Retinal pigment epithelial cell (primary cell): ENCODE data around the gene PIK3R5.

Experiments used
- DNase-seq: peaks from one replicate; pipeline ENCODE4 v3.0.0-alpha.2; 2010; ENCODE audit warnings: low read depth
- H3K4me3 ChIP-seq: 2 replicates; pipeline ENCODE4 v1.5.1; 2011; ENCODE audit warnings: mild to moderate bottlenecking, low read length, control low read depth, moderate library complexity
- TF ChIP-seq, protein P1 (sequence below): conservative IDR thresholded peaks from 2 replicates; pipeline ENCODE4 v1.5.1; 2011; ENCODE audit warnings: low read depth, low read length, control low read depth, inconsistent platforms

The PIK3R5 gene

GRCh38 chr17:9004961-9005285 is 39.4 kb upstream of the PIK3R5 start:
- no peak for DNase-seq
- no peak overlapping the region for H3K4me3 ChIP-seq
- TF ChIP-seq, protein P1, sequence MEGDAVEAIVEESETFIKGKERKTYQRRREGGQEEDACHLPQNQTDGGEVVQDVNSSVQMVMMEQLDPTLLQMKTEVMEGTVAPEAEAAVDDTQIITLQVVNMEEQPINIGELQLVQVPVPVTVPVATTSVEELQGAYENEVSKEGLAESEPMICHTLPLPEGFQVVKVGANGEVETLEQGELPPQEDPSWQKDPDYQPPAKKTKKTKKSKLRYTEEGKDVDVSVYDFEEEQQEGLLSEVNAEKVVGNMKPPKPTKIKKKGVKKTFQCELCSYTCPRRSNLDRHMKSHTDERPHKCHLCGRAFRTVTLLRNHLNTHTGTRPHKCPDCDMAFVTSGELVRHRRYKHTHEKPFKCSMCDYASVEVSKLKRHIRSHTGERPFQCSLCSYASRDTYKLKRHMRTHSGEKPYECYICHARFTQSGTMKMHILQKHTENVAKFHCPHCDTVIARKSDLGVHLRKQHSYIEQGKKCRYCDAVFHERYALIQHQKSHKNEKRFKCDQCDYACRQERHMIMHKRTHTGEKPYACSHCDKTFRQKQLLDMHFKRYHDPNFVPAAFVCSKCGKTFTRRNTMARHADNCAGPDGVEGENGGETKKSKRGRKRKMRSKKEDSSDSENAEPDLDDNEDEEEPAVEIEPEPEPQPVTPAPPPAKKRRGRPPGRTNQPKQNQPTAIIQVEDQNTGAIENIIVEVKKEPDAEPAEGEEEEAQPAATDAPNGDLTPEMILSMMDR, result no peak

- TF ChIP-seq, protein P1, result no peak
- H3K4me3 ChIP-seq, result no peak overlapping the region
- no peak for DNase-seq
Observed at GRCh38 chr17:9004132-9004960, 38.8 kb upstream of the PIK3R5 start.

- no peak overlapping the region for H3K4me3 ChIP-seq
- no peak for DNase-seq
- TF ChIP-seq, protein P1, result no peak
Observed at GRCh38 chr17:9003355-9004131, 38.0 kb upstream of the PIK3R5 start.

DNA sequence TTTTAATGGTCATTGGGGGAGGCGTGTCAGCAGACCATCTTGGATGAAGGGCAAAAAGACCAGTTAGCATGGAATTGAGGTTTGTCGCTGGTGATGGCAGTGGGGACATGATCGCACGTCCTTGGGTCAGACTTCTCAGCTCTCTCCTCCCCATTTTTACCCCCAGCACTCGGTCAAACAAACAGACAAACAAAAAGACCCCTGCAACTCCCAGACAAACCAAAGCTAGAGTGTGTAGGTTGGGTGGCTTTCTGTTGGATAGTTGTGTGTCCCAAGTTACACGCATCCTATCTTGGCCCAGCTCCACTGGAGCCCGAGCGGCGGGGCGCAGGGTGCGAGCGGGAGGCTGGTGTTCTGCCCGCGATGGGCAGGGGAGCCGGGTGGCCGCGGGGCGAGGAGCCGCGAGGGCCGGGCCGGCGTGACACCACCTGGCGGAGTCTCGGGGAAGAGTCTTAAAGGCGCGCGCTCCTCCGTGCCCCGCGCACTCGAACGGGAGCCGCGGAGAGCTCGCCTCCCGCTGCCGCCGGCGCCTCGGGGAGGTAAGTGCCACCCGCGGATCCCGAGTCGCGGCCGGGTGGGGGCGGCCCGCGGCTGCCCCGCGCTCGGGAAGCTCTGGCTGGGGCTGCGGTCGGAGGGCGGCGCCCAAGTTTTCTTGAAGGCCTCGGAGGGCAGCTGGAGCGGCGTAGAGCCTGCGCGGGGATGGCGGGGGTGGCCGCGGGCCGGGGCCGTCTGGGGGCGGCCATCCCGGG is 37.3 kb upstream of the PIK3R5 start:
- no peak overlapping the region for H3K4me3 ChIP-seq
- TF ChIP-seq, protein P1, result peak; percentile 17
- DNase-seq, result no peak

DNA sequence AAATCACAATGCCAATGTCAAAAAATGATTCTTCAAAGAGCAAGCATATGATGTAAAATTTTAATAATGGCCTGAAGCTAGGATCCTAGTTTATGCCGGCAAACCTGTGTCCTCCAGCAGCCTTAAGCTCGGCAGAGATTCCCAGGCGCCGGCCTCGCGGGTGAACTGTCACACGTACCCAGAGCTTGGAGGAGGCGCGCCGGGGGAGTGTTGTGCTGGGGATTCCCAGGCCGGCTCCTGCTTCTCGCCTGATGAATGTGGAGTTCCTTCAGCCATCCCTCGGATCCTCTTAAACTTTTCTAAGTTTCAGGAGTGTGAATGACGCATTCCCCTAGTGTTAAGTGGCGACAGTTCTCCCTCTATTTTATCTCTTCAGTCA is 36.7 kb upstream of the PIK3R5 start:
- no peak overlapping the region for H3K4me3 ChIP-seq
- DNase-seq, result no peak
- TF ChIP-seq, protein P1, result no peak

DNA sequence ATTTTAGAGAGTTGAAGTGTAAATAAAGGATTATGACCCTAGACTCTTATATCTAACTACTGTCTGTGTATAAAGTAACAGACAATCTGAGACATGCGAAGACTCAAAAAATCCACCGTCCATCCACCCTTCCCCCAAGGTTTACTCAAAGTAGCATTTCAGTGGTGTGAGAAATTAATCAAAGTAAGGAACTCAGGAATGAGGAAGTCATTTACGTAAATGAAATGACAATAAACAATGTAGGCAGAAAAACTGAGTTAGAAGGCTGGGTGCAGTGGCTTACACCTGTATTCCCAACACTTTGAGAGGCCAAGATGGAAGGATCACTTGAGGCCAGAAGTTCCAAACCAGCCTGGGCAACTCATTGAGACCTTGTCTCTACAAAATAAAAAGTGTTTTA is 36.1 kb upstream of the PIK3R5 start:
- no peak for DNase-seq
- no peak overlapping the region for H3K4me3 ChIP-seq
- TF ChIP-seq, protein P1, result no peak
